A549 (cell line): ENCODE results near the gene PRAC2. TPM values are rescaled to one million over a fixed set of nuclear protein-coding genes. Genes with fewer than 3 reads are reported as not detected.

ENCODE experiments used
- ATAC-seq, 2 experiments: fragments of 200-7000 bp in 1 of 2; fragments of >200 bp in 1 of 2; cut with Nextera tagmentation in 1 of 2; cut with Tn5 transposase in 1 of 2; 3 replicates each; pipeline versions ENCODE4 v1.8.0 to v1.9.1; 2018 to 2020; ENCODE audit warnings: mild to moderate bottlenecking in 1 of 2, moderate library complexity in 1 of 2
- CTCF ChIA-PET: fragments of 300-600 bp; sonication (Branson Sonifier 250); formaldehyde crosslinking; extraction: SDS; loops from one replicate; lab custom pipeline; 2021; ENCODE audit warnings: antibody characterized with exemption, inconsistent platforms; lab: Yijun Ruan, JAX
- POLR2A ChIA-PET: fragments of 350-600 bp; formaldehyde crosslinking; extraction: SDS; loops from one replicate; lab custom pipeline; 2021; ENCODE audit warnings: antibody characterized with exemption, inconsistent platforms; lab: Yijun Ruan, JAX
- DNase-seq, 2 experiments: peaks; one replicate each; pipeline versions ENCODE4 v3.0.0 to v3.0.0-alpha.2; 2011 to 2016; ENCODE audit warnings: low read depth in 1 of 2, low spot score in 1 of 2
- FAIRE-seq: peaks from 2 replicates; lab custom pipeline; 2011; peaks lifted over from hg19 to GRCh38; lab: Jason Lieb, UNC
- H3K27ac ChIP-seq, 2 experiments: fragments of >200 bp; sonication (Bioruptor Twin); formaldehyde crosslinking; 3 replicates each; pipeline ENCODE4 v1.5.1; 2016 to 2017
- H3K4me1 ChIP-seq: fragments of >200 bp; sonication (Bioruptor Twin); formaldehyde crosslinking; 3 replicates; pipeline ENCODE4 v1.6.1; 2016
- H3K4me2 ChIP-seq: fragments of >200 bp; sonication (Bioruptor Twin); formaldehyde crosslinking; 3 replicates; pipeline ENCODE4 v1.6.1; 2016
- H3K4me3 ChIP-seq: fragments of >200 bp; sonication (Bioruptor Twin); formaldehyde crosslinking; 3 replicates; pipeline ENCODE4 v1.5.1; 2016
- H3K9me3 ChIP-seq: fragments of >200 bp; sonication (Bioruptor Twin); formaldehyde crosslinking; 3 replicates; pipeline ENCODE4 v1.6.1; 2016
- ATOH8 ChIP-seq: fragments of 250-450 bp; sonication (Bioruptor Pico); IDR thresholded peaks from 2 replicates; pipeline ENCODE4 v1.5.0; 2020; ENCODE audit warnings: low read depth, mild to moderate bottlenecking, moderate library complexity
- CBX8 ChIP-seq: fragments of 200-600 bp; sonication (generic); IDR thresholded peaks from 2 replicates; pipeline ENCODE4 v1.6.1; 2016
- CEBPB ChIP-seq, 2 experiments: fragments of >200 bp in 1 of 2; sonication (Bioruptor Twin) in 1 of 2; formaldehyde crosslinking in 1 of 2; IDR thresholded peaks; 2 replicates each; pipeline ENCODE4 v1.6.1; 2012 to 2016
- CHD4 ChIP-seq: fragments of 200-600 bp; sonication (generic); IDR thresholded peaks from 2 replicates; pipeline ENCODE4 v1.6.1; 2016; ENCODE audit warnings: antibody characterized with exemption, mild to moderate bottlenecking, borderline replicate concordance
- EHF ChIP-seq: fragments of 250-450 bp; sonication (Bioruptor Pico); IDR thresholded peaks from 2 replicates; pipeline ENCODE4 v1.5.0; 2020; ENCODE audit warnings: mild to moderate bottlenecking
- FOSL2 ChIP-seq, 2 experiments: fragments of 450-650 bp in 1 of 2; fragments of >200 bp in 1 of 2; sonication (Bioruptor Twin) in 1 of 2; formaldehyde crosslinking; IDR thresholded peaks; 2 replicates each; pipeline versions ENCODE4 v1.5.0 to v1.6.1; 2016 to 2020; ENCODE audit warnings: mild to moderate bottlenecking in 1 of 2, moderate library complexity in 1 of 2
- FOXS1 ChIP-seq: fragments of 250-450 bp; sonication (Bioruptor Pico); IDR thresholded peaks from 2 replicates; pipeline ENCODE4 v1.5.0; 2020; ENCODE audit warnings: mild to moderate bottlenecking, moderate library complexity
- KDM5A ChIP-seq: fragments of 200-600 bp; sonication (generic); IDR thresholded peaks from 2 replicates; pipeline ENCODE4 v1.6.1; 2016; ENCODE audit warnings: antibody characterized with exemption, mild to moderate bottlenecking
- NPAS2 ChIP-seq: fragments of 250-450 bp; sonication (Bioruptor Pico); IDR thresholded peaks from 2 replicates; pipeline ENCODE4 v1.8.0; 2022; ENCODE audit warnings: mild to moderate bottlenecking, moderate library complexity, borderline replicate concordance
- ZC3H11A ChIP-seq: fragments of 450-650 bp; IDR thresholded peaks from 2 replicates; pipeline ENCODE4 v1.6.1; 2014; ENCODE audit warnings: antibody characterized with exemption, mild to moderate bottlenecking
- ZFP36 ChIP-seq: fragments of 450-650 bp; IDR thresholded peaks from 2 replicates; pipeline ENCODE4 v1.6.1; 2014; ENCODE audit warnings: borderline replicate concordance; ENCODE audit not compliant: partially characterized antibody
- ZSCAN20 ChIP-seq: fragments of 250-450 bp; sonication (Bioruptor Pico); IDR thresholded peaks from 2 replicates; pipeline ENCODE4 v1.8.0; 2022; ENCODE audit warnings: mild to moderate bottlenecking, moderate library complexity
- WGBS: methylation state at CpG from one replicate; pipeline ENCODE4 v1.1.6; 2017; ENCODE audit errors: missing lambda C conversion rate; 5-methylcytosine and 5-hydroxymethylcytosine counted together
- polyA plus RNA-seq, 4 experiments: library from polyadenylated mRNA; depleted of rRNA in 3 of 4; stranded (reverse); fragments of >200 nt; fragmentation: RNase III in 1 of 4; extraction: RNeasy Plus Mini Kit Qiagen cat#74134 plus additional on column Dnase treatment in 1 of 4; gene quantifications; 2 replicates in 3 of 4; 3 replicates in 1 of 4; pipeline ENCODE4 v1.2.3, GENCODE V29; 2011 to 2017
- TF ChIP-seq, protein P1 (sequence below): fragments of >200 bp; sonication (Bioruptor Twin); formaldehyde crosslinking; IDR thresholded peaks from 2 replicates; pipeline ENCODE4 v1.6.1; 2016
- TF ChIP-seq, protein P2 (sequence below): fragments of 250-450 bp; sonication (Bioruptor Pico); IDR thresholded peaks from 2 replicates; pipeline ENCODE4 v1.5.0; 2021; ENCODE audit warnings: mild to moderate bottlenecking, moderate library complexity, borderline replicate concordance

PRAC2 gene
- polyA plus RNA-seq, 2 of the 4 experiments (the other 2 are of a cell fraction) = not detected

- TF ChIP-seq FOSL2 (IDR thresholded peaks at IDR 0.05) = no peak
- TF ChIP-seq FOSL2 (CRISPR knock-in tag; IDR thresholded peaks at IDR 0.05) = no peak
- TF ChIP-seq CEBPB (IDR thresholded peaks at IDR 0.05) = no peak
- no peak for TF ChIP-seq KDM5A
- TF ChIP-seq ZC3H11A = no peak
- no peak for TF ChIP-seq ZFP36
- no peak for TF ChIP-seq CBX8
These were observed 28.9 kb downstream of the PRAC2 start (continued) for GRCh38 chr17:48751733-48752398.

GRCh38 chr17:48752399-48753288 lies 29.7 kb downstream of the PRAC2 start:
- no peak for DNase-seq
- Histone ChIP-seq H3K4me2 (no peak overlapping the region), H3K9me3 (no peaks in the 10 kb centered on the region), H3K4me1 (peaks cover 39% of the 10 kb centered on the region), H3K4me3 (no peak overlapping the region), H3K27ac (peak overlapping the region in 1 of 2 experiments; percentile 37; a peak in 2 of 6 replicates)
- WGBS = 86% methylated on average over 41 of the region's 43 CpGs
- CTCF ChIA-PET = interaction anchor here (0.7 to 3.0 kb wide), 10 partner anchors 9 to 126 kb away, joined by 3 to 21 read pairs (median 6); partner anchors contain the start of gene PRAC2
- TF ChIP-seq CBX8 (no peak), ATOH8 (CRISPR knock-in tag) (no peak), ZC3H11A (no peak), FOXS1 (CRISPR knock-in tag) (no peak), EHF (CRISPR knock-in tag) (no peak), CHD4 (no peak), NPAS2 (CRISPR knock-in tag) (no peak)
- TF ChIP-seq, protein P1, sequence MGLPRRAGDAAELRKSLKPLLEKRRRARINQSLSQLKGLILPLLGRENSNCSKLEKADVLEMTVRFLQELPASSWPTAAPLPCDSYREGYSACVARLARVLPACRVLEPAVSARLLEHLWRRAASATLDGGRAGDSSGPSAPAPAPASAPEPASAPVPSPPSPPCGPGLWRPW = no peak
- TF ChIP-seq, protein P2, sequence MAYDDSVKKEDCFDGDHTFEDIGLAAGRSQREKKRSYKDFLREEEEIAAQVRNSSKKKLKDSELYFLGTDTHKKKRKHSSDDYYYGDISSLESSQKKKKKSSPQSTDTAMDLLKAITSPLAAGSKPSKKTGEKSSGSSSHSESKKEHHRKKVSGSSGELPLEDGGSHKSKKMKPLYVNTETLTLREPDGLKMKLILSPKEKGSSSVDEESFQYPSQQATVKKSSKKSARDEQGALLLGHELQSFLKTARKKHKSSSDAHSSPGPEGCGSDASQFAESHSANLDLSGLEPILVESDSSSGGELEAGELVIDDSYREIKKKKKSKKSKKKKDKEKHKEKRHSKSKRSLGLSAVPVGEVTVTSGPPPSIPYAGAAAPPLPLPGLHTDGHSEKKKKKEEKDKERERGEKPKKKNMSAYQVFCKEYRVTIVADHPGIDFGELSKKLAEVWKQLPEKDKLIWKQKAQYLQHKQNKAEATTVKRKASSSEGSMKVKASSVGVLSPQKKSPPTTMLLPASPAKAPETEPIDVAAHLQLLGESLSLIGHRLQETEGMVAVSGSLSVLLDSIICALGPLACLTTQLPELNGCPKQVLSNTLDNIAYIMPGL (CRISPR knock-in tag) = no peak
- no peak; a peak in 1 of 6 replicates for ATAC-seq
- no peak for FAIRE-seq
- POLR2A ChIA-PET = no interaction called here

DNA sequence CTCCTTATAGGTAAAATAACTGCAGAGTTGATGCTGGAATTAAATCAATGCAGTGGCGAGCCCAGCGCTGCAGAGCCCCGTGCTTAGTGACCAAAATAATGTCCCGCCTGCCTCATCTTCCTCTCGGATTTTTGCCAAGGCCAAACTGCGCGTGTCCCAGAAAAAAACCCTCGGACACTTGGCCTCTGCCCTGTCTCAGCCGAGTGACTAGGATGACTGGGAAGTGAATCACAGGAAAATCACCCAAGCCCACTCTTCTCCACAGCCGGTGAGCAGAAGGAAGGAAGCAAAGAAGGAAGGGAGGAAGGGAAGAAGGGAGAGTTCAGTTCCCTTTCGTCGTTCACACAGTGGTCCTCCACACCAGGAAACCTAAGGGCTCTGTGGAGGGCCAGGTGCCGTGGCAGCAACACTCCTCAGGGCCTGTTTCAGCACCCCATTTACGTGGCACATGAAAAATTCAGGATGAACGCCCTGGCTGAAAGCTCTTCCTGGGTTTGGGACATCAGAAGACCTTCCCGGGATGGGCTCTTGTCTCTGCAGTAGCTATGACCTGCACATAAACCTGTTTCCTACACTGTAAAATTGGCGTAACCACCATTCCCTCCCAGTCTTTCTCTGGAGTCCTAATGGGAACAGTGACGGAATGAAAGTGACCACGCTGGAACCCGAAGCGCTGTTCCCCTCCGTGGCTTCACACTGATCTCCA lies 31.0 kb downstream of the PRAC2 start:
- peak in 1 of 2 experiments; percentile 39; a peak in 3 of 6 replicates for ATAC-seq
- TF ChIP-seq ZSCAN20 (CRISPR knock-in tag) (no peak), FOSL2 (IDR thresholded peaks at IDR 0.05) (no peak), FOSL2 (CRISPR knock-in tag; IDR thresholded peaks at IDR 0.05) (peak; percentile 20; the same call in 1 of the 2 replicates)
- TF ChIP-seq, all 56 proteins: peak for 1
- Histone ChIP-seq H3K4me1 (peaks cover 42% of the 10 kb centered on the region), H3K4me3 (no peak overlapping the region), H3K9me3 (no peaks in the 10 kb centered on the region), H3K4me2 (peak overlapping the region; percentile 45), H3K27ac (peak overlapping the region in 1 of 2 experiments; percentile 65; a peak in 3 of 6 replicates)
- WGBS = 57% methylated on average over 22 of the region's 22 CpGs
- ChIA-PET CTCF (interaction anchor here (1.0 to 18.5 kb wide), 6 partner anchors 11 to 130 kb away, joined by 3 to 171 read pairs (median 4); partner anchors contain the start of genes PRAC1 and PRAC2), POLR2A (no interaction called here)
- DNase-seq = no peak
- FAIRE-seq = no peak
